Panc1 (cell line): ENCODE results near the gene MARK2. TPM values are rescaled to one million over a fixed set of nuclear protein-coding genes. Genes with fewer than 3 reads are reported as not detected.

Experiments
- ATAC-seq: fragments of 200-7000 bp; cut with Tn5 transposase; 2 replicates; pipeline ENCODE4 v1.9.1; 2020; ENCODE audit warnings: mild to moderate bottlenecking, moderate library complexity
- Bru-seq: library from RNA; stranded (reverse); fragments of 400-500 nt; gene quantifications from one replicate; lab custom pipeline; 2021; lab: Mats Ljungman, UMichigan
- BruChase-seq, 2 experiments: library from RNA; stranded (reverse); fragments of 400-500 nt; gene quantifications; one replicate each; lab custom pipeline; 2021; lab: Mats Ljungman, UMichigan
- BruUV-seq: library from RNA; stranded (reverse); fragments of 400-500 nt; replicated peaks from 2 replicates; lab custom pipeline; 2021; lab: Mats Ljungman, UMichigan
- CTCF ChIA-PET: fragments of 300-600 bp; sonication (Branson Sonifier 250); formaldehyde crosslinking; loops from one replicate; lab custom pipeline; 2022; ENCODE audit warnings: antibody characterized with exemption; lab: Charles Lee
- POLR2A ChIA-PET: fragments of 300-600 bp; sonication (Branson Sonifier 250); formaldehyde crosslinking; loops from one replicate; lab custom pipeline; 2022; ENCODE audit warnings: antibody characterized with exemption; lab: Charles Lee
- DNase-seq: peaks from one replicate; pipeline ENCODE4 v3.0.0-alpha.2; 2010; ENCODE audit warnings: low read depth, low spot score
- H3K27ac ChIP-seq: 2 replicates; pipeline ENCODE4 v1.5.1; 2011; ENCODE audit warnings: mild to moderate bottlenecking, low read length, inconsistent platforms
- H3K27me3 ChIP-seq: fragments of 200-500 bp; sonication (Bioruptor generic); 2 replicates; pipeline ENCODE4 v1.6.0; 2014; ENCODE audit warnings: low read length, inconsistent platforms; ENCODE audit not compliant: control insufficient read depth, insufficient read depth
- H3K36me3 ChIP-seq: fragments of 200-500 bp; sonication (Bioruptor generic); 2 replicates; pipeline ENCODE4 v1.5.1; 2014; ENCODE audit warnings: inconsistent platforms, mild to moderate bottlenecking, low read length, moderate library complexity; ENCODE audit not compliant: control insufficient read depth, insufficient read depth
- H3K4me1 ChIP-seq: 2 replicates; pipeline ENCODE4 v1.5.1; 2011; ENCODE audit warnings: inconsistent platforms, mild to moderate bottlenecking, low read length, moderate library complexity; ENCODE audit not compliant: control insufficient read depth, insufficient read depth
- H3K4me3 ChIP-seq, 2 experiments: 2 replicates each; pipeline ENCODE4 v1.5.1; 2011 to 2012; ENCODE audit warnings: low read depth in 2 of 2, low read length in 2 of 2, mild to moderate bottlenecking in 2 of 2, inconsistent platforms in 1 of 2, moderate library complexity in 1 of 2
- H3K9me3 ChIP-seq: fragments of 200-500 bp; sonication (Bioruptor generic); 2 replicates; pipeline ENCODE4 v1.5.1; 2014; ENCODE audit warnings: low read depth, mild to moderate bottlenecking, inconsistent platforms, low read length, moderate library complexity; ENCODE audit not compliant: control insufficient read depth, insufficient read depth
- POLR2AphosphoS5 ChIP-seq: IDR thresholded peaks from 2 replicates; pipeline ENCODE4 v1.6.1; 2012; ENCODE audit warnings: mild to moderate bottlenecking, low read depth, low read length, moderate library complexity
- REST ChIP-seq, 2 experiments: IDR thresholded peaks; 2 replicates each; pipeline ENCODE4 v1.6.1; 2011 to 2012; ENCODE audit warnings: low read depth in 2 of 2, control low read depth in 1 of 2, low read length in 1 of 2, mild to moderate bottlenecking in 1 of 2, moderate library complexity in 1 of 2; ENCODE audit not compliant: insufficient read depth in 1 of 2
- SIN3A ChIP-seq: IDR thresholded peaks from 2 replicates; pipeline ENCODE4 v1.6.1; 2012; ENCODE audit warnings: low read depth, mild to moderate bottlenecking, low read length, moderate library complexity, borderline replicate concordance; ENCODE audit not compliant: insufficient read depth
- TCF7L2 ChIP-seq: IDR thresholded peaks from 2 replicates; pipeline ENCODE4 v1.6.1; 2011; ENCODE audit warnings: mild to moderate bottlenecking, low read depth, low read length, inconsistent platforms
- in situ Hi-C: cut with HindIII; loops from 2 replicates; pipeline ENCODE4 v1.10.0; 2016; ENCODE audit warnings: low sequenced_read_pairs, low pct_unique_long_range_greater_than_20kb
- intact Hi-C: fragments of 100-400 bp; cut with micrococcal nuclease; formaldehyde crosslinking; loops from one replicate; pipeline ENCODE4 v1.10.0; 2022; ENCODE audit not compliant: unreplicated experiment
- long read RNA-seq: library from polyadenylated mRNA; unstranded; transcript quantifications from one replicate; pipeline ENCODE4 v2.0.0, GENCODE V29; 2021; ENCODE audit not compliant: unreplicated experiment
- polyA plus RNA-seq: library from polyadenylated mRNA; unstranded; fragments of >200 nt; gene quantifications from one replicate; pipeline ENCODE4 v1.2.1, GENCODE V29; 2012; ENCODE audit warnings: missing spikeins; ENCODE audit not compliant: insufficient read length
- total RNA-seq: library from RNA; stranded (reverse); gene quantifications from one replicate; pipeline ENCODE4 v1.2.1, GENCODE V29; 2021; ENCODE audit not compliant: unreplicated experiment
- TF ChIP-seq, protein P1 (sequence below): fragments of 450-650 bp; IDR thresholded peaks from 2 replicates; pipeline ENCODE4 v1.5.1; 2017; ENCODE audit warnings: mild to moderate bottlenecking

MARK2 gene
- total RNA-seq (41.1 TPM), Bru-seq, nascent RNA (percentile 77 among the genes with signal in this experiment), BruChase-seq, experiment 1, labeled RNA remaining after a 2-hour chase (percentile 75 among the genes with signal in this experiment), BruChase-seq, experiment 2, labeled RNA remaining after a 6-hour chase (percentile 78 among the genes with signal in this experiment)
- polyA plus RNA-seq = 28.8 TPM
- long read RNA-seq, transcript MARK2-208 (17 exons, 2,924 nt) = major isoform, 11 of 61 reads
- long read RNA-seq, transcript MARK2-201 (16 exons, 2,903 nt) = minor isoform, 6 of 61 reads
- long read RNA-seq, partial matches to known transcripts = 10 of 61 reads
- long read RNA-seq, other reads (novel, unspliced or antisense) = 28 of 61 reads

DNA sequence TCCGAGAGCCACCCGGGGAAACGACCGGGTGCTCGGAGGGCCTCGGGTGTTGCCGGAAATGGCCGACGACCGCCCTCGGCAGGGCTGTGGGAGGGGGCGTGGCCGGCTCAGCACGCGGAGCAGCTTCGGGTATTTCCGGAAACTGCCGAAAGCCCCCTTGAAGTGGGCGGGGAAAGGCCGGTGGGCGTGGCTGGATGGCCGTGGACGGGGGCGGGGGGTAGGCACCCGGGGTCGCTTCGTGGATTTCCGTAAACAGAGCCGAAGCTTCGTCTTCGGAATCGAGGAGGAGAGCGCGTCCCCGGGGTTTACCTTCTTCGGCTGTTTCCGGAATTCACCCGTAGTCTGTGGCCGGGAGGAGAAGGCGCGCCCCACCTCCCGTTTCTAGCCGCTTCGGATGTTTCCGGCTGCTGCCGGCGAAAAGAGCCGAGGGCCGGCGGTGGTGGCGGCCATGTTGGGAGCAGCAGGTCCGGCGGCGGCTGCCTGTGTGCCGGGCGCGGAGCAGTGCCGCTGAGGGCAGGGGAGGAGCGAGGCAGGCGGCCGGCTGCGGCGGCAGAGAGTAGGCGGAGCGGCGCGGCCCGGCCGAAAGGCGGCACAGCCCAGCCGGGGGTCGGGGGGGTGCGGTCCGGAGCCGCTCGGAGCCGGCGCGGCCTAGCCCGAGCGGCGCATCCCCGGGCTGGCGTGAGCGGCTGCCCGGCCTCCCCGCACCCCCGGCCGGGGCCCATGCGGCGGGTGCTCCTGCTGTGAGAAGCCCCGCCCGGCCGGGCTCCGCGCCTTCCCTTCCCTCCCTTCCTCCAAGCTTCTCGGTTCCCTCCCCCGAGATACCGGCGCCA is at the start of gene MARK2:
Gene MARK2, plus strand, starts transcription at position 433 of the 830 bp plus-strand sequence. Its CDS starts 397 bp downstream, at position 830.
- ATAC-seq = peak; percentile 92
- intact Hi-C loops (loop anchor here (10.0 kb wide), 2 partner anchors 74 to 316 kb away; partner anchors contain the start of gene ZFTA), in situ Hi-C loops (no loop called here)
- Histone ChIP-seq H3K27ac (peak within 1 kb of the TSS; percentile 88), H3K4me1 (peaks cover 20% of the 10 kb centered on the region), H3K9me3 (no peaks in the 10 kb centered on the region), H3K36me3 (no peaks in the 10 kb centered on the region), H3K4me3 (peak within 1 kb of the TSS; percentile 88 to 94), H3K27me3 (no peaks in the 10 kb centered on the region)
- POLR2A ChIA-PET = interaction anchor here (0.6 to 0.8 kb wide), 5 partner anchors 9 to 1237 kb away, joined by 3 to 8 read pairs (median 5); no protein-coding TSS in a partner anchor
- no TSS peak for BruUV-seq
- no peak for TF ChIP-seq TCF7L2
- TF ChIP-seq POLR2AphosphoS5 = peak; percentile 69; the same call in 1 of the 2 replicates
- CTCF ChIA-PET = interaction anchor here (0.5 to 2.7 kb wide), 6 partner anchors 72 to 517 kb away, joined by 3 to 32 read pairs (median 4); no protein-coding TSS in a partner anchor
- DNase-seq = peak; percentile 86

DNA sequence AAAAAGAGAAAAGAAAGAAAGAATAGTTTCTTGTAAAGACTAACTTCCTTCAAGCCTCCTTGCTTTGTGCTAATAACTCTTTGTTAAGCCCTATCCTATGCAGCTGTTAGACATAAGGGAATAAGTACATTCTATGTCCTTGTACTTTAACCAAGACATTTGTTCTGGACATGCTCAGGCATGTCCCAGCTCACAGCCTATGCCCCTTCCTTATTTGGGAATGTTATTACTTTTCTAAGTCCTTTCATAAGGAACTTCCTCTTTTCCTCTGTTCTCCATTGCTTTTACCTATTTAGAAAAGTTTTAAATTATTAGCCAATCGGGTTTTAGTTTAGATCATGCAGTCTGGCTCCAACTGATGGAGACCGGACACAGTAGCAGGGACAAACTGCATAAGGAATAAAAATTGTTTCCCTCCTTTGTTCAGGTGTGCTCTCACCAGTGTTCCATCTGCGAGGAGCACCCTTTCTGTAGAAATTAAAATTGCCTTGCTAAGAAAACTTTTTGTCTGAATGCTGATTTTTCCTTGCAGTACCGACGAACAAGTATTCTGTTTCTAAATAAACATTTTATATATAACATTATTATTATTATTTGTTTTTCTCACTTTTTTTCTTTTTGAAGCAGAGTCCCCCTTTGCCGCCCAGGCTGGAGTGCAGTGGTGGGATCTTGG is 47.3 kb upstream of the MARK2 start:
- no peak overlapping the region for H3K4me3 ChIP-seq
- no peaks in the 10 kb centered on the region for H3K4me1 ChIP-seq
- no peaks in the 10 kb centered on the region for H3K36me3 ChIP-seq
- no peak for DNase-seq
- ChIA-PET POLR2A (no interaction called here), CTCF (no interaction called here)
- no peaks in the 10 kb centered on the region for H3K27me3 ChIP-seq
- intact Hi-C loops = no loop called here
- no peak for ATAC-seq
- H3K27ac ChIP-seq = no peak overlapping the region
- BruUV-seq = no TSS peak
- in situ Hi-C loops = no loop called here
- H3K9me3 ChIP-seq = no peaks in the 10 kb centered on the region
- TF ChIP-seq, protein P1, sequence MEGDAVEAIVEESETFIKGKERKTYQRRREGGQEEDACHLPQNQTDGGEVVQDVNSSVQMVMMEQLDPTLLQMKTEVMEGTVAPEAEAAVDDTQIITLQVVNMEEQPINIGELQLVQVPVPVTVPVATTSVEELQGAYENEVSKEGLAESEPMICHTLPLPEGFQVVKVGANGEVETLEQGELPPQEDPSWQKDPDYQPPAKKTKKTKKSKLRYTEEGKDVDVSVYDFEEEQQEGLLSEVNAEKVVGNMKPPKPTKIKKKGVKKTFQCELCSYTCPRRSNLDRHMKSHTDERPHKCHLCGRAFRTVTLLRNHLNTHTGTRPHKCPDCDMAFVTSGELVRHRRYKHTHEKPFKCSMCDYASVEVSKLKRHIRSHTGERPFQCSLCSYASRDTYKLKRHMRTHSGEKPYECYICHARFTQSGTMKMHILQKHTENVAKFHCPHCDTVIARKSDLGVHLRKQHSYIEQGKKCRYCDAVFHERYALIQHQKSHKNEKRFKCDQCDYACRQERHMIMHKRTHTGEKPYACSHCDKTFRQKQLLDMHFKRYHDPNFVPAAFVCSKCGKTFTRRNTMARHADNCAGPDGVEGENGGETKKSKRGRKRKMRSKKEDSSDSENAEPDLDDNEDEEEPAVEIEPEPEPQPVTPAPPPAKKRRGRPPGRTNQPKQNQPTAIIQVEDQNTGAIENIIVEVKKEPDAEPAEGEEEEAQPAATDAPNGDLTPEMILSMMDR = no peak
- TF ChIP-seq REST (IDR thresholded peaks at IDR 0.05; ENCODE audit: insufficient read depth in 1 of 2, low read depth in 2 of 2, low read length in 1 of 2) (no peak), SIN3A (no peak), TCF7L2 (no peak), POLR2AphosphoS5 (no peak)
